Astrocyte (in vitro differentiated cells and primary cell): Measurements from ENCODE around the gene PEX7. TPM values are rescaled to one million over a fixed set of nuclear protein-coding genes. Genes with fewer than 3 reads are reported as not detected.

Source experiments
- DNase-seq: peaks from one replicate; pipeline ENCODE4 v3.0.0-alpha.2; 2010; ENCODE audit warnings: low read depth
- FAIRE-seq: peaks from 2 replicates; lab custom pipeline; 2011; peaks lifted over from hg19 to GRCh38; lab: Jason Lieb, UNC
- H2AFZ ChIP-seq: 2 replicates; pipeline ENCODE4 v1.6.0; 2012; ENCODE audit warnings: low read depth, low read length, inconsistent platforms
- H3K27ac ChIP-seq: 2 replicates; pipeline ENCODE4 v1.5.1; 2011; ENCODE audit warnings: low read depth, low read length, inconsistent platforms
- H3K27me3 ChIP-seq: 2 replicates; pipeline ENCODE4 v1.6.0; 2011; ENCODE audit warnings: low read length, inconsistent platforms; ENCODE audit not compliant: insufficient read depth
- H3K36me3 ChIP-seq: 2 replicates; pipeline ENCODE4 v1.5.1; 2011; ENCODE audit warnings: low read length, inconsistent platforms; ENCODE audit not compliant: insufficient read depth
- H3K4me1 ChIP-seq: 2 replicates; pipeline ENCODE4 v1.5.1; 2011; ENCODE audit warnings: low read length, inconsistent platforms; ENCODE audit not compliant: insufficient read depth
- H3K4me2 ChIP-seq: 2 replicates; pipeline ENCODE4 v1.6.0; 2012; ENCODE audit warnings: low read length, inconsistent platforms
- H3K4me3 ChIP-seq: 2 replicates; pipeline ENCODE4 v1.5.1; 2011; ENCODE audit warnings: low read depth, mild to moderate bottlenecking, low read length, inconsistent platforms; ENCODE audit not compliant: insufficient read depth
- H3K79me2 ChIP-seq: 2 replicates; pipeline ENCODE4 v1.6.0; 2012; ENCODE audit warnings: mild to moderate bottlenecking, low read length, inconsistent platforms; ENCODE audit not compliant: insufficient read depth
- H3K9ac ChIP-seq: 2 replicates; pipeline ENCODE4 v1.6.0; 2012; ENCODE audit warnings: mild to moderate bottlenecking, low read length, inconsistent platforms
- H3K9me3 ChIP-seq: 2 replicates; pipeline ENCODE4 v1.5.1; 2012; ENCODE audit warnings: low read depth, mild to moderate bottlenecking, low read length, inconsistent platforms; ENCODE audit not compliant: insufficient read depth
- H4K20me1 ChIP-seq: 2 replicates; pipeline ENCODE4 v1.6.0; 2012; ENCODE audit warnings: low read length, inconsistent platforms; ENCODE audit not compliant: insufficient read depth
- H3K27ac Mint-ChIP-seq: one replicate; pipeline ENCODE4 v1.8.0; 2021; ENCODE audit warnings: mild to moderate bottlenecking, mixed read lengths; ENCODE audit not compliant: unreplicated experiment
- H3K27me3 Mint-ChIP-seq: one replicate; pipeline ENCODE4 v1.8.0; 2021; ENCODE audit warnings: low read depth, mixed read lengths; ENCODE audit not compliant: unreplicated experiment
- H3K36me3 Mint-ChIP-seq: one replicate; pipeline ENCODE4 v1.8.0; 2021; ENCODE audit warnings: low read depth, mixed read lengths; ENCODE audit not compliant: unreplicated experiment
- H3K4me1 Mint-ChIP-seq: one replicate; pipeline ENCODE4 v1.8.0; 2021; ENCODE audit warnings: low read depth, mixed read lengths; ENCODE audit not compliant: unreplicated experiment
- H3K4me3 Mint-ChIP-seq: one replicate; pipeline ENCODE4 v1.8.0; 2021; ENCODE audit warnings: mild to moderate bottlenecking, moderate library complexity, mixed read lengths; ENCODE audit not compliant: unreplicated experiment
- H3K9me3 Mint-ChIP-seq: one replicate; pipeline ENCODE4 v1.8.0; 2021; ENCODE audit warnings: mild to moderate bottlenecking, mixed read lengths; ENCODE audit not compliant: unreplicated experiment
- EZH2 ChIP-seq: IDR thresholded peaks from 2 replicates; pipeline ENCODE4 v1.6.1; 2012; ENCODE audit warnings: mild to moderate bottlenecking, low read length, inconsistent platforms; ENCODE audit not compliant: insufficient read depth
- total RNA-seq: library from RNA; stranded (reverse); gene quantifications from 2 replicates; pipeline ENCODE4 v1.2.1, GENCODE V29; 2021
- TF ChIP-seq, protein P1 (sequence below): IDR thresholded peaks from 2 replicates; pipeline ENCODE4 v1.5.1; 2011; ENCODE audit warnings: low read depth, mild to moderate bottlenecking, inconsistent platforms, low read length, moderate library complexity; ENCODE audit not compliant: insufficient read depth

Gene PEX7
- total RNA-seq, 1 donor from 2014 or later = 4.8 TPM

DNA sequence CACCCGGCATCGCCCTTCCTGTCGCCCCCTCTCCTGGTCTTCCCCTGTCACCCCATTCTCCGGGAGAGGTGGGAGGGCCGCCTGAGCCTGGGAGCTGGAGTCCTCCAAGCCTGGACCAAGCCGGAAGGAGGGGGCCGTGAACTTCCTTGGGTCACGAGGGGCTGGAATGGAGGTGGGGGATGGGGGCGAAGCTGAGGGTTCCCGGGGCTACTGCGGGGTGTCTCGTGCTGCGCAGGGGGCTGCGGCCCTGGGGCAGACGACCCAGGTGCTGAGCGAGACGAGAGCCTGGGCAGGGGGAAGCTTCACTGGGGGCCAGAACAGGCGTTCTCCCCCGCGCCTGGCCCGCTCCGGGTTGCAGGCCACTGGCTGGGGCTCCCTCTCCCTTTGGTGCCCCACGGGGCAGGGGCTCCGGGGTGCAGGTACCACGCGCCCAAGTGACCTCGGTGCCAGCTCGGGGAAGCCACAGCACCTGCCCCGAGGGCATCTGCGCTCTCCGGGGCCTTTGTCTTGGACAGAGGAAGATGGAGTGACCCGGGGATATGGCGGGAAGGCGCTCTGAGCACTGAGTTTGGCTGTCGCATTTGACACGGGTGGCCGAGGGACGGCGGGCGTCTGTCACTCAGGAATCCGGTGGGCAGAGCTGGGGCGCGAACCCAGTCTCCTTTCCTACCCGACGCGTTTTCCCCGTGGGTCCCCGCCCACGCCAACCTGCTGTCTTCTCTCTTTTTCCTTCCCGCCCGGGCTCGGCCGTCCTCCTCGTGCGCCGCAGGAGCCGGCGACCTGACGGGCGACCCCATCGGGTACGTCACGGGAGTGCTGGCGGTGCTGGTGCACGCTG lies 100.9 kb downstream of the PEX7 start:
- H3K9ac ChIP-seq = no peak overlapping the region
- H3K36me3 Mint-ChIP-seq = no peaks in the 10 kb centered on the region
- H3K27me3 ChIP-seq = peaks cover 36% of the 10 kb centered on the region
- TF ChIP-seq, protein P1, sequence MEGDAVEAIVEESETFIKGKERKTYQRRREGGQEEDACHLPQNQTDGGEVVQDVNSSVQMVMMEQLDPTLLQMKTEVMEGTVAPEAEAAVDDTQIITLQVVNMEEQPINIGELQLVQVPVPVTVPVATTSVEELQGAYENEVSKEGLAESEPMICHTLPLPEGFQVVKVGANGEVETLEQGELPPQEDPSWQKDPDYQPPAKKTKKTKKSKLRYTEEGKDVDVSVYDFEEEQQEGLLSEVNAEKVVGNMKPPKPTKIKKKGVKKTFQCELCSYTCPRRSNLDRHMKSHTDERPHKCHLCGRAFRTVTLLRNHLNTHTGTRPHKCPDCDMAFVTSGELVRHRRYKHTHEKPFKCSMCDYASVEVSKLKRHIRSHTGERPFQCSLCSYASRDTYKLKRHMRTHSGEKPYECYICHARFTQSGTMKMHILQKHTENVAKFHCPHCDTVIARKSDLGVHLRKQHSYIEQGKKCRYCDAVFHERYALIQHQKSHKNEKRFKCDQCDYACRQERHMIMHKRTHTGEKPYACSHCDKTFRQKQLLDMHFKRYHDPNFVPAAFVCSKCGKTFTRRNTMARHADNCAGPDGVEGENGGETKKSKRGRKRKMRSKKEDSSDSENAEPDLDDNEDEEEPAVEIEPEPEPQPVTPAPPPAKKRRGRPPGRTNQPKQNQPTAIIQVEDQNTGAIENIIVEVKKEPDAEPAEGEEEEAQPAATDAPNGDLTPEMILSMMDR = no peak
- peak; percentile 39 for TF ChIP-seq EZH2
- H3K27ac Mint-ChIP-seq = no peak overlapping the region
- H2AFZ ChIP-seq = no peak overlapping the region
- H3K4me1 Mint-ChIP-seq = no peaks in the 10 kb centered on the region
- no peaks in the 10 kb centered on the region for H3K36me3 ChIP-seq
- peaks cover 20% of the 10 kb centered on the region for H3K4me1 ChIP-seq
- H3K27ac ChIP-seq = no peak overlapping the region
- peaks cover 50% of the 10 kb centered on the region for H3K27me3 Mint-ChIP-seq
- H3K4me3 Mint-ChIP-seq = no peak overlapping the region
- H3K9me3 ChIP-seq = peaks cover 5% of the 10 kb centered on the region
- DNase-seq (no peak), FAIRE-seq (no peak)
- peaks cover 2% of the 10 kb centered on the region for H3K9me3 Mint-ChIP-seq
- H4K20me1 ChIP-seq = no peaks in the 10 kb centered on the region
- no peak overlapping the region for H3K4me3 ChIP-seq
- H3K4me2 ChIP-seq = peak overlapping the region; percentile 91
- H3K79me2 ChIP-seq = no peaks in the 10 kb centered on the region

DNA sequence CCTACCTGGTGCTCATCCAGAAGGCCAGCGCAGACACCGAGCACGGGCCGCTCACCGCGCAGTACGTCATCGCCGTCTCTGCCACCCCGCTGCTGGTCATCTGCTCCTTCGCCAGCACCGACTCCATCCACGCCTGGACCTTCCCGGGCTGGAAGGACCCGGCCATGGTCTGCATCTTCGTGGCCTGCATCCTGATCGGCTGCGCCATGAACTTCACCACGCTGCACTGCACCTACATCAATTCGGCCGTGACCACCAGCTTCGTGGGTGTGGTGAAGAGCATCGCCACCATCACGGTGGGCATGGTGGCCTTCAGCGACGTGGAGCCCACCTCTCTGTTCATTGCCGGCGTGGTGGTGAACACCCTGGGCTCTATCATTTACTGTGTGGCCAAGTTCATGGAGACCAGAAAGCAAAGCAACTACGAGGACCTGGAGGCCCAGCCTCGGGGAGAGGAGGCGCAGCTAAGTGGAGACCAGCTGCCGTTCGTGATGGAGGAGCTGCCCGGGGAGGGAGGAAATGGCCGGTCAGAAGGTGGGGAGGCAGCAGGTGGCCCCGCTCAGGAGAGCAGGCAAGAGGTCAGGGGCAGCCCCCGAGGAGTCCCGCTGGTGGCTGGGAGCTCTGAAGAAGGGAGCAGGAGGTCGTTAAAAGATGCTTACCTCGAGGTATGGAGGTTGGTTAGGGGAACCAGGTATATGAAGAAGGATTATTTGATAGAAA lies 101.7 kb downstream of the PEX7 start:
- no peak overlapping the region for H3K27ac ChIP-seq
- H3K4me3 Mint-ChIP-seq = no peak overlapping the region
- H3K4me2 ChIP-seq = peak overlapping the region; percentile 91

More for the DNA sequence above, 101.7 kb downstream of the PEX7 start:
- H3K36me3 Mint-ChIP-seq = no peaks in the 10 kb centered on the region
- H2AFZ ChIP-seq = no peak overlapping the region
- H4K20me1 ChIP-seq = no peaks in the 10 kb centered on the region
- no peaks in the 10 kb centered on the region for H3K36me3 ChIP-seq
- TF ChIP-seq, protein P1 = no peak
- TF ChIP-seq EZH2 = peak; percentile 23
- no peak overlapping the region for H3K4me3 ChIP-seq
- DNase-seq = no peak
- no peaks in the 10 kb centered on the region for H3K4me1 Mint-ChIP-seq
- H3K27me3 ChIP-seq = peaks cover 36% of the 10 kb centered on the region
- no peak for FAIRE-seq
- no peak overlapping the region for H3K27ac Mint-ChIP-seq
- peaks cover 2% of the 10 kb centered on the region for H3K9me3 Mint-ChIP-seq
- peaks cover 5% of the 10 kb centered on the region for H3K9me3 ChIP-seq
- H3K4me1 ChIP-seq = peaks cover 20% of the 10 kb centered on the region
- no peak overlapping the region for H3K9ac ChIP-seq
- H3K27me3 Mint-ChIP-seq = peaks cover 45% of the 10 kb centered on the region
- no peaks in the 10 kb centered on the region for H3K79me2 ChIP-seq
